Muscle of back (tissue), 11 donors: ENCODE measurements around the gene SH3D19. TPM values are rescaled to one million over a fixed set of nuclear protein-coding genes. Genes with fewer than 3 reads are reported as not detected.
A peak's percentile ranks its signal among the peaks of the same experiment; 100 is the strongest.
"Not testable (repeated sequence)": the region's sequence is repeated elsewhere in the genome, so short reads cannot be mapped to it uniquely, and the experiment has no call there.

ENCODE experiments used
- DNase-seq, 3 donors: peaks; one replicate each; pipeline versions ENCODE4 v3.0.0 to v3.0.0-alpha.2; 2013
- polyA plus RNA-seq, 10 donors: library from polyadenylated mRNA; unstranded; fragments of 120-200 nt; gene quantifications; one replicate each; pipeline ENCODE4 v1.2.1, GENCODE V29; 2013; ENCODE audit not compliant: insufficient read length in 10 of 10

SH3D19 gene
- polyA plus RNA-seq, 10 donors = 31.3 to 47.7 (median 38.6) TPM

DNA sequence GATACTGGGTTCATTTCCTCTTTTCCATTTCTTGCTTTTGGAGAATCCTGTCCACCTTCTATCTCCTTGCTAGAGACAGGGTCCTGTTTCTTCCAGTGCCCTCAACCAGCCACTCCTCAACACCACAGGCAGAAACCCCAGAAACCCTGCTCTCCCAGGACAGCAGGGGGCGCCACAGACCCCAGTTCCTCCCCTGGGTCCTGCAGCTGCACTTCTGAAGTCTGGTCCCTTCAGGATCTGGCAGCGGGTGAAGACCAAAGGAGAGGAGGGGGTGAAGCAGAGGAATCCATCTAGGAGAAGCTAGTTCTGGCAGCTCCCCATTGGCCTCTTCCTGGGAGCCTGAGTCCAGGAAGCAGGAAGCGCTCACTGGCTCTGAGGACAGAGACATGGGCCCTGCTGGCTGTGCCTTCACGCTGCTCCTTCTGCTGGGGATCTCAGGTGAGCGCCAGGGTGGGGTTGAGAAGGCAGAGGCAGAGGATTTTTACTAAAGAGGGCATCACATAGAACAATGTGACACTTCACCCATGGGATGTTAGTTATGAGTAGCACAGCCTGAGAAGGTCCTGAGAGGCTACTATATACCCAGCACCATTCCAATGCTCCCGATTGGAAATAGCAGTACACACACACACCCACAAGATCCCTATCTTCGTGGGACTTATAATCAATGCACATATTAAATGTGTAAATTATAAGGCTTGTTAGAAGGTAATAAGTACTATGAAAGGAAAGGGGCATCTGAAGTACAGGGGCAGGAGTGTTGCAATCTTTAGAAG lies 48.4 kb downstream of the SH3D19 start, which contains the start of gene PRSS48:
PRSS48 (plus strand) TSS at position 375 of the 776 bp plus-strand sequence; CDS start at position 387, 12 bp downstream.
- peak in 2 of 3 donors; percentile 17 to 30 for DNase-seq

DNA sequence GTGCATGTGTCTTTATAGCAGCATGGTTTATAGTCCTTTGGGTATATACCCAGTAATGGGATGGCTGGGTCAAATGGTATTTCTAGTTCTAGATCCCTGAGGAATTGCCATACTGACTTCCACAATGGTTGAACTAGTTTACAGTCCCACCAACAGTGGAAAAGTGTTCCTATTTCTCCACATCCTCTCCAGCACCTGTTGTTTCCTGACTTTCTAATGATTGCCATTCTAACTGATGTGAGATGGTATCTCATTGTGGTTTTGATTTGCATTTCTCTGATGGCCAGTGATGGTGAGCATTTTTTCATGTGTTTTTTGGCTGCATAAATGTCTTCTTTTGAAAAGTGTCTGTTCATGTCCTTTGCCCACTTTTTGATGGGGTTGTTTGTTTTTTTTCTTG lies 56.5 kb downstream of the SH3D19 start:
- DNase-seq = not testable (repeated sequence)

DNA sequence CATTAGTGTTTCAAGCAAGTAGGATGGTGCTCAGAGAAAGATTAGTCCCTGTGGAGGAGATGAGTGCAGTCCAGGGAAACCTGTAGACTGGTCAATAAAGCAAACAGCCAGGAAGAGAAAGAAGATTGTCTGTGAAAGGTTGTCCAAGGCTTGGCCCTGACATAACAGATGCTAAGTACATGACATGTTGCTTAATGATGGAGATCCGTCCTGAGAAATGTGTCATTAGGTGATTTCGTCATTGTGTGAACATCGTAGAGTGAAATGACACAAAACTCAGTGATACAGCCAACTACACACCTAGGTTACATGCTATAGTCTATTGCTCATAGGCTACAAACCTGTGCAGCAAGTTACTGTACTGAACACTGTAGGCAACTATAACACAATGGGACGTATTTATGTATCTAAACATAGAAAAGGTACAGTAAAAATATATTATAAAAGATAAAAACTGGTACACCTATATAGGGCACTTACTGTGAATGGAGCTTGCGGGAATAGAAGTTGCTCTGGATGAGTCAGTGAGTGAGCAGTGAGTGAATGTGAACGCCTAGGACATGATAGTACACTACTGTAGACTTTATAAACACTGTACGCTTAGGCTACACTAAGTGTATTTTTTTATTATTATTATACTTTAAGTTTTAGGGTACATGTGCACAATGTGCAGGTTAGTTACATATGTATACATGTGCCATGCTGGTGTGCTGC lies 57.4 kb downstream of the SH3D19 start:
- DNase-seq = no peak

DNA sequence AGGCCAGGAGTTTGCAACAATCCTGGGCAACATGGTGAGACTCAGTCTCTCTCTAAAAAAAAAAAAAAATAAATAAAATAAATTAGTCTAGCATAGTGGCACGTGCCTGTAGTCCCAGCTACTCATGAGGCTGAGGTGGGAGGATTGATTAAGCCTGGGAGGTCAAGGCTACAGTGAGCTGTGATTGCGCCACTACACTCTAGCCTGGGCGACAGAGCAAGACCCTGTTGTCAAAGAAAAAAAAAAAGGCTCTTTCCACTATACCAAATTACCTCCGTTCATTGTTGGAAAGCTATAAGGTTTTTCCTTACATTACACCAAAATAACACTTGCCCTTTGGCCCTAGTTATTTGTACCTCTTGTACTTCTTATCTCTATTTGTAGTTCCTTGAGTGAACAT lies 58.3 kb downstream of the SH3D19 start:
- no peak for DNase-seq

DNA sequence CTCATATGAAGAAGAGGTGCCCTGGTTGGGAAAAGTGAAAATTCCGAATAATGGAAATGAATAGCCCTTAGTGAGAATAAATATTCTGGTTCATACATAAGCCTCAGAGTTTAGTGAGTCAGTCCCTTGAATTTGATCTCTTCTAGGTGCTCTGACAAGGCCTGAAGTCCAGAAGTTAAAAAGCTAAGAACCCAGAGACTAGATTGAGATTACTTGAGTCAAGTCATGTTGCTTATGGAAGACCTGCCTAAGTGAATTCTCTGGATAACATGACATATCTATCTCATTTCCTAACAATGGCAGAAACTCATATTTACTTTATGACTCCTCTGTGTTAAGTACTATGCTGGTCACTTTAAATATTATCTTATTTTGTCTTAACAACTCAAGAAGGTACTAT lies 58.9 kb downstream of the SH3D19 start:
- DNase-seq = no peak

DNA sequence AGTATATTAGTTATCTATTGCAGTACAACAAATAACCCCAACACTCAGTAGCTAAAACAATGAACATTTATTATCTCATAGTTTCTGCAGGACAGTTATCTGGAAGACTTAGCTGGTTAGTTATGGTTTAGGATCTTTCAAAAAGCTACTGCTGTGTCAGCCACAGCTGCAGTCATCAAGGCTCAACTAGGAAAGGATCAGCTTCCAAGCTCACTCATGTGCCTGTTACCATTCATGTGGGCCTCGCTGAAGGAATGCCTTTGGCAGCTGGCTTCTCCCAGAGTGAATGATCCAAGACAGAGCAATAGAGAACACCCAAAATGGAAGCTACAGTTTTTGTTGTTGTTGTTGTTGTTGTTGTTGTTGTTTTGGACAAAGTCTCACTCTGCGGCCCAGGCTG lies 62.0 kb downstream of the SH3D19 start:
- peak in 1 of 3 donors; percentile 30 for DNase-seq

DNA sequence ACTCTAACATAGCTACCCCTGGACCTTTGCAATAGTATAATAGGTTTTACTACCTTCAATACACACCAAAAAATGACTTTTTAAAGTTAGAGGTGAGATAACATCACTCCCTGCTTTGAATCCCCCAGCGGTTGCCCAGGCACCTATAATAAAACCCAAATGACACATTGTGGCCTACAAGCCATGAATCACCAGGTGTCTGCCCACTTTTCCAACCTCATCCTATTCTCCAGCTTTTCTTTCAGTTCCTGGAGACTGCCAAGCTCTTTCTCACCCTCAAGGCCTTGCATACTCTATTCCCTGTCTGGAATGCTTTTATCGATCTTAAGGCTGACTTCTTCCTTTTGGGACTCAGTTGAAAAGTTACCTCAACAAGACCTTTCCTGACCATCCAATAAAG lies 64.9 kb downstream of the SH3D19 start:
- no peak for DNase-seq

DNA sequence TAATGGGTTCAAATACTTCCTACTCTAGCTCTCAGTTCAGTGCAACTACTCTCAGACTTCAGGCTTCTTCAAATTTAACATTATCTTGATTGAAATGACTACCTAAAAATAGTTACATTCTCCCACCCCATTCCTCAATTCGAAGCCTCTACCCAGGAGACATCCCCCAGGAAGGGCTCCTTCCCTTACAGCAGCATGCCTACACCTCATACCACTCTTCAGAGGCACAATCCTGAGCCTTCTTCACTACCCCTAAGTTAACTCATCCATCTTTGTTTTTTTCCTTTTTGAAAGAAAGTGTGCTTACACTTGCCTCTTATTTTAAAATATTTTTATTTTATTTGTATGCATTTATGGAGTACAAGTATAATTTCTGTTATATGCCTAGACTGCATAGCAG lies 65.7 kb downstream of the SH3D19 start:
- no peak for DNase-seq

DNA sequence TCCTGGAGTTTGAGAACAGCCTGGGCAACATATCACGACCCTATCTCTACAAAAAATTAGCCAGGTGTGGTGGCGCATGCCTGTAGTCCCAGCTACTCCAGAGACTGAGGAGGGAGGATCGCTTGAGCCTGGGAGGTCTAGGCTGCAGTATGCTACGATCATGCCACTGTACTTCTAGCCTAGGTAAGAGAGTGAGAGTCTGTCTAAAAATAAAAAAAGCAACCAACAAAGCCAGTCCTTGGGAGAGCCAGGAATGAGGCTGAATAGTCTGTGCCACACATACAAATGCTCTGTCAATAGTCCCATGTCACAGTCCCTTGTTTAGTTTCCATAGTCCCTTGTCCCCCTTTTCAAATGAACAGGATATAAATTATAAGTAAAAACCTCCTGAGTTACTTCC lies 67.7 kb downstream of the SH3D19 start:
- DNase-seq = no peak

DNA sequence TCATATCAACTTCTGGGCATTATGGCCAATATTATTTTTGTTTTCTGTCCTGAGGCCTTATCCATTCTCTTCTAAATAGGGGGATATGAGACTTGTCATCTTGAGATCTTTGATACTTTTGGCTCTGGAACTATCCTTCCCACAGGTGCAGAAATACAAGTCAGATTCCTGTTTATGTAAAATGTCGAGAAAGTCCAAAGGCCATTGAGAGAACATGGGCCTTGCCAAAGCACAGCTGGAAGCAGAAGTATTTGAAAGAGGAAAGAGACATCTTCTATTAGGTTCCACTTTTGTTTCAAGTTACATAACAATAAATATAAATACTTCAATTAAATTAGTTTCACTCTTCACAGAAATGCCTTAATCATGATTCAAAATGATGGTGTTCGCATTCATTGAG lies 69.3 kb downstream of the SH3D19 start:
- peak in 2 of 3 donors; percentile 21 to 50 for DNase-seq

DNA sequence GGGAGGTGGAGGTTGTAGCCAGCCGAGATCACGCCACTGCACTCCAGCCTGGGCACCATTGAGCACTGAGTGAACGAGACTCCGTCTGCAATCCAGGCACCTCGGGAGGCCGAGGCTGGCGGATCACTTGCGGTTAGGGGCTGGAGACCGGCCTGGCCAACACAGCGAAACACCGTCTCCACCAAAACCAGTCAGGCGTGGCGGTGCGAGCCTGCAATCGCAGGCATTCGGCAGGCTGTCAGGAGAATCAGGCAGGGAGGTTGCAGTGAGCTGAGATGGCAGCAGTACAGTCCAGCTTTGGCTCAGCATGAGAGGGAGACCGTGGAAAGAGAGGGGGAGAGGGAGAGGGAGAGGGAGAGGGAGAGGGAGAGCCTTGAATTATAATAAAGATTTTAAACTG lies 69.7 kb downstream of the SH3D19 start:
- DNase-seq = not testable (repeated sequence)

DNA sequence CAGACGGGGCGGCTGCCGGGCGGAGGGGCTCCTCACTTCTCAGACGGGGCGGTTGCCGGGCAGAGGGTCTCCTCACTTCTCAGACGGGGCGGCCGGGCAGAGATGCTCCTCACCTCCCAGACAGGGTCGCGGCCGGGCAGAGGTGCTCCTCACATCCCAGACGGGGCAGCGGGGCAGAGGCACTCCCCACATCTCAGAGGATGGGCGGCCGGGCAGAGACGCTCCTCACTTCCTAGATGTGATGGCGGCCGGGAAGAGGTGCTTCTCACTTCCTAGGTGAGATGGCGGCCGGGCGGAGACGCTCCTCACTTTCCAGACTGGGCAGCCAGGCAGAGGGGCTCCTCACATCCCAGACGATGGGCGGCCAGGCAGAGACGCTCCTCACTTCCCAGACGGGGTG lies 70.2 kb downstream of the SH3D19 start:
- DNase-seq = not testable (repeated sequence)

DNA sequence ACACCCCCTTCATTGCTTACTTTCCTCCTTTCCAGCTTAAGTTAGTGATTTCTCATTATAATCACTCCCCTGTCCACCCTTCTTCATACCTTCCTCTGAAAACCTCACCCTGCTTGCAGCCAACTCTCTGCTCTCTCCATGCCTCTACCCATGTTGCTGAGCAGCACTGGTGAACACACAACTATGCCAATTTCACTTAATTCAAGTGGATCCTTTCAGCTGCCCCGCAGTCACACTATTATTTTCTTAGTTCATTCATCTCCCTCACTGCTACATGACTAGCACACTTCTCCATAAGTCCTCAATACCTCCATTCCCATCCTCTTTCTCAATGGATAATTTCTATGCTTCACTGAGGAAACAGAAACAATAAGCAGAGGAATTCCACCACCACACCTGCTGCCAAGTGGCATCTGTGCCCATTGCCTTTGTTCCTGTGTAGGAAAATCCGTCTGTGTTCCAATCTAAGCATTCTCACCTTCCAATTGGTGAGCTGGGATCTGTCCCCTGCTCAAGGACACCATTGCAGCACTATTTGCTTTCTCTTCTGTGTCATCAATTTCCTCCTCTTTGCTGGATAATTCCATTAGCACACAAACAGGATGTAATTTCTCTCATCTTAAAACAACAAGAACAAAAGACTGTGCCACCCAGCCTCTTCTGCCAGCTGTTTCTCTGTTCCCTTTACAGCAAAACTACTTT lies 73.7 kb downstream of the SH3D19 start:
- DNase-seq = no peak

DNA sequence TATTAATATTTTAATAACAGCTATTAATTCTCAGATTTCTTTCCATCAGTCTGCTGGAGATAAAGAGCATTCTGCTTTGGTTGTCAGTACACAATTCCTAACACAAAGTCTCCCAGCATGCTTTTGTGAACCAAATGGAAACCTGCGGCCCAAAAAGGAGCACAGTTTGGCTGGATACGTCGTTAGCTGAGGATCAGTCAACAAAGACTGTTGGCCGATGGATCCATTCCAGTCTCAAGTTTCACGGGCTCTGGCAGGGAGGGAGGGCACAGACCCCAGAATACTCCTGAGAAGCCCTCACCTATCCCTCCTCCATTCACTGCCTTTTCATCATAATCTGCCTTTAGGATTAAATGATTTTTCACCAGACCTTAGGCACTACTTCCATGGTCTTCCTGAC lies 74.7 kb downstream of the SH3D19 start:
- no peak for DNase-seq

DNA sequence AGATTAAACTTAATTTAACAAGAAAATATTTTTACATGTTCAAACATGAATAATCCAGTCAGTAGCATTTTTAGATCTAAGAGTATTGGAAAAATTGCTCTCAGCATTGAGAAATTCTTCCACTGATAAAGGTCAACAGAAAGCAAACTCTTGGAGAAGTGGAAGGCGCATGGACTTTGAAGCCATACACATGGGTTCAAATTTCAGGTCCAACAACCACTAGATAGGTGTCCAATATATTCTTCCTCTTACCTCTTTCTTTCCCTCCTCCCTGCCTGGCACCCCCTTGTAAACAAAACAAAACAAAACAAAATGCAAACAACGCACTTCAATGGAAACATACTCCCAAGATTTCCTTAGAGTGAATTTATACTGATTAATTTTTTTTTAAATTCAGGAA lies 76.9 kb downstream of the SH3D19 start:
- DNase-seq = no peak

DNA sequence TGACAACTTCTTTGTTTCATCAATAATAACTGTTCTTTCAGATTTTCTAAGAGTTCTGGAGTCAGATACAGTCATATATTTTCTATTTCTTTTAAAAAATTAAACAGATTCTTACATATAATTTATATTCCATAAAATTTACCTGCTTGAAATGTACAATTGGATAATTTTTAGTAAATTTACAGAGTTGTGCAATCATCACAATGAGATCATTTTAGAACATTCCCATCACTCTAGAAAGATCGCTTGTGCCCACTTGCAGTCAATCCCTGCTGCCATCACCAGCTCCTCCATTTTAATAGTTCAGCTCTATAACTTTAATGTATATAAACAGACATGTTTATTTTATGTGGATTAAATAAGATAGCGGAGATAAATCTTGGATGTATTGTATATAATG lies 78.0 kb downstream of the SH3D19 start:
- DNase-seq = no peak

DNA sequence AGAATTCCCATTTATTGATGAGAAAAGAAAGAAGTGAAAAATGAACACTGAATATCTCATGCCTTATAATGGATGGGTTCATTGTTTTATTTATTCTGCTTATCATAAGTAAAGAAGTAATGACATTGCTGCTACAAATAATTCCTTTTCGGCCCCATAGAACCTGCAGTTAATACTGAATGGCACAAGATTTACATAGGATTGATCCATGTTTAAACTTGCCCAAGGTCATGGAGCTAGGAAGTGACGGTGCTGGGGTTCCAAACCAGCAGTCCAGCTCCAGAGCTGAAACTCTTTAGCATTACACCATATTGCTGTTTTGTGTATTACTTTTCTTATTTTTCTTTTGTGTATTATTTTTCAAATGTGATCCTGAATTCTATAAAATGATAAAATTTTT lies 78.7 kb downstream of the SH3D19 start:
- DNase-seq = no peak

DNA sequence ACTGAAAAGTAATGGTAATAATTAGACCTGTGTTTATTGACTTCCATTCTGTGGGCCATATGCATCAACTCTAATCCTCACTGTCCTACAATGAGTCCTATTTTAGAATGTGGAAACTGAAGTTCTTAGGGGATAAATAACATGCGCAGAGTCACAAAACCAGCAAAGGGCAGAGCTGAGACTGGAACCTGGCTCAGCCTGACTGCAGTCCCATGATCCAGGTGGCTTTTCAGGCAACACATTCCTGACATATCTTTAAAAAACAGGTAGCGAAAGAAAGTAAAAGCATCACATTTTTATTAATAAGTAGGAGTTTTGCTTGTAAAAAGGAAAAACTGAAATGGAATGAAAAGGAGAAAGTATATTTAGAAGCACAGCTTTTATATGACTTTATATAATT lies 83.1 kb downstream of the SH3D19 start:
- no peak for DNase-seq

DNA sequence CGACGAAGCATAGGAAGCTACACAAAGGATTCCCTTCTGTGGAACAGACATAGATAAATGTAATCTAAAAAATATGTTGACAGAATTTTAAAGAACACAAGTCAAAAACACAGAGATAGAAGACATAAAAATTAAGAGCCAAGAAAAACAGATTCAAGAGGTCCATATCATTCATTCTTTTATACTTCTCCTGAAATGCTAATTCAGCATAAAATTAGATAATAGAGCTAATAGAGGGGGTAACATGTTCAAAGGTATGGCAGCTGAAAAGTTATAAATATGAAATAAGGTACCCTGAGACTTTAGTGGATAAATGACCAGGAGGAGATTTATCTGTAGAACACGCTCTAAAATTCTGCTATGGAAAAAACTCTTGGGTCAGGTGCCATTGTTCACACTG lies 85.8 kb downstream of the SH3D19 start:
- no peak for DNase-seq

DNA sequence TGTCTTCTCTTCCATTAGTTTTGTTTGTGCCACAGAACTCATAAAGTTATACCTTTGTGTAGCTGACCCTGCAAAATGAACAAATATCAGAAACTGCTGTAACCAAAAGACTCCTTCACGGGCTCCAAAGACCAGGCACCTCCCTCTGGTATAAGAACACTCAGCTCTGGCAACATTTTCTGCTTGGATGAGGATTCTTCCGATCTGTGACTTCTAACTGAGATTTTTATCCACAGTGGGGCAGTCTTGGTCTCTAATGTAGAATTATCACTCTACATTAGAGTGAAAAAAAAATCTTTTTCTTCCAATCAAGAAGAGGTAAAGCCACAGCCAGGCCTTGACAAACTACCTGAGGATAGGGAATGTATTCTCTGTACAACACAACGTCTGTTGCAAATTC lies 86.9 kb downstream of the SH3D19 start:
- DNase-seq = peak in 2 of 3 donors; percentile 46 to 65

DNA sequence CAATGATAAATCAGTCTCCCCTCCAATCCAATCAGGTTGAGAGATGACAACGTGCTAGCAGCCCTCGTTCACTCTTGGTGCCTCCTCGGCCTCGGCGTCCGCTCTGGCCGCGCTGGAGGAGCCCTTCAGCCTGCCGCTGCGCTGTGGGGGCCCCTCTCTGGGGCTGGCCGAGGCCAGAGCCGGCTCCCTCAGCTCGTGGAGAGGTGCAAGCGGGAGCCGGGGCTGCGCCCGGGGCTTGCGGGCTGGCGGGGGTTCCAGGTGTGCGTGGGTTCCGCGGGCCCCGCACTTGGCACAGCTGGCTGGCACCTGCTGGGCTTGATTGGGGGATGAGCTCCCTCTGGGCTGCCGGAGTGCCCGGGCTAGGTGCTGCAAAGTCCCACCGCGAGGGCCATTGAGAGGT lies 89.4 kb downstream of the SH3D19 start:
- DNase-seq = no peak

DNA sequence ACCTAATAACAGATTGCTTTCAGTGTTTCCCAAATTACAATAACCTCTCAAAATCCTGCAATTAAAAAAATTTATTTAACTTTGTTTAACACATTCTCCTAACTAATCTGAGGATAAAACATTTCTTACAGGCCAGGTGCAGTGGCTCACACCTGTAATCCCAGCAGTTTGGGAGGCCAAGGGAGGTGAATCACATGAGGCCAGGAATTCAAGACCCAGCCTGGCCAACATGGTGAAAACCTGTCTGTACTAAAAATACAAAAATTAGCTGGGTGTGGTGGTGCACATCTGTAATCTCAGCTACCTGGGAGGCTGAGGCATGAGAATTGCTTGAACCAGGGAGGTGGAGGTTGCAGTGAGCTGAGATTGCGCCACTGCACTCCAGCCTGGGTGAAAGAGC lies 90.0 kb downstream of the SH3D19 start:
- DNase-seq = not testable (repeated sequence)

DNA sequence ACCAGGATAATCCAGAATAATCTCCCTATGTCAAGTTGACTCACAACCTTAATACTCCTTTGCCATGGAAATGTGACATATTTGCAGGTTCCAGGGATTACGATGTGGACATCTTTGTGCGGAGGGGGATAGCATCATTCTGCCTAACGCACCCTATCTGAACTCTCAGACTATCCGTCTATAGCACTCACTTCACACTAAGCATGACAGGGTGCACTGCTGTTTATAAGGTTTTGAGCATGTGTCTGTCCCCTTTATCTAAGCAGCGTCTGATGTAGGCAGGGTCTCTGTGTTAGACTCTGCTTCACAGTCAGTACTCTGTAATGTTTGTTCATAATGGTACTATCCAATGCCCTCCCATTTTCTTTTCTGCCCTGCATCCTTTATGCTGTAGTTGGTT lies 91.8 kb downstream of the SH3D19 start:
- no peak for DNase-seq
